ENCODE data around the gene PPP1R13L. TPM values are rescaled to one million over a fixed set of nuclear protein-coding genes. Genes with fewer than 3 reads are reported as not detected.

PPP1R13L gene
- total RNA-seq, 1 donor from 2014 or later = not detected

DNA sequence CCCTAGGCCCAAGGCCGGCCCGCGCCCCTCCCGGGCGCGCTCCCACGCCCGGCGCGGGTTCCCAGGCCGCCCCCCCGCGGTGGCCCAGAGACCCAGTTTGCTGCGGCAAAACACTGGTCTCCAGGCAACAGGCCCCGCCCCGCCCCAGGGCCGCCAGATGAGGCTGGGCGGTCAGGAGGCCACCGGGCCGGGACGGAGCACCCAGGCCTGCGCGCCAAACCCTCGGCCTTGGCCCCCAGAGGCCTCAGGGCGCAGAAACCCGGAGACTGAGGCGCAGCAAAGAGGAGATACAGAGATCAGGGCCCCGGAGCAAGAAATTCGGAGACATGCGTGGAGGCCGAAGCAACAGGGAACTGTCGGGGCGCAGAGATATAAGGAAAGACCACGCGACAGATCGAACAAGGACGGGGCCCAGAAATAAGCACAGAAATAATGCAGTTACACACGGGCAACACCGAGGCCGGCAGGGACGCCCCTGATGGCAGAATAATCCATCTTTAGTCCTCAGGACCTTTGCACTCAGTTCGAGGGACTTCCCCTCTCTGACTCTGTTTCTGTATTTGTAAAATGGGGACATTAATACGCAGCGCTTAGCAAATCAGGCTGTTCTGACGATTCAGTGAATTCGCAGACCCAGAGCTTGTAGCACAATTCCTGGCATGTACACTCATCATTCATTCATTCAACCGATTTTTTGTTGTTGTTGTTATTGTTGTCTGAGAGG, 39.6 kb upstream of the PPP1R13L start:
- H3K27ac ChIP-seq (ENCODE audit: low read depth, low read length) = peak overlapping the region; percentile 95

GRCh38 chr19:45443462-45444317, 38.8 kb upstream of the PPP1R13L start:
- Histone ChIP-seq H3K4me3 (ENCODE audit: low read length in 3 of 3) (peak overlapping the region; percentile 67 to 73 (median 70)), H3K27ac (ENCODE audit: low read depth, low read length) (peak overlapping the region; percentile 95), H3K9me3 (ENCODE audit: control insufficient read depth in 3 of 3, low read length in 3 of 3) (no peaks in the 10 kb centered on the region), H3K9ac (ENCODE audit: low read depth in 1 of 3, low read length in 3 of 3) (peak overlapping the region; percentile 50 to 77 (median 73)), H3K27me3 (ENCODE audit: control insufficient read depth in 3 of 3, insufficient read depth in 3 of 3, low read length in 3 of 3) (no peaks in the 10 kb centered on the region), H3K36me3 (ENCODE audit: control insufficient read depth in 3 of 3, insufficient read depth in 3 of 3, low read length in 3 of 3) (no peaks in the 10 kb centered on the region), H3K4me1 (ENCODE audit: control insufficient read depth in 3 of 3, insufficient read depth in 3 of 3, low read length in 3 of 3) (peaks cover 17 to 36% (median 33%) of the 10 kb centered on the region in 3 donors)

More for the DNA sequence above, 39.6 kb upstream of the PPP1R13L start:
- Histone ChIP-seq H3K4me3 (ENCODE audit: low read length in 3 of 3) (peak overlapping the region; percentile 51 to 71 (median 67)), H3K36me3 (ENCODE audit: control insufficient read depth in 3 of 3, insufficient read depth in 3 of 3, low read length in 3 of 3) (no peaks in the 10 kb centered on the region), H3K4me1 (ENCODE audit: control insufficient read depth in 3 of 3, insufficient read depth in 3 of 3, low read length in 3 of 3) (peaks cover 17 to 39% (median 33%) of the 10 kb centered on the region in 3 donors), H3K9ac (ENCODE audit: low read depth in 1 of 3, low read length in 3 of 3) (peak overlapping the region; percentile 57 to 76 (median 68)), H3K27me3 (ENCODE audit: control insufficient read depth in 3 of 3, insufficient read depth in 3 of 3, low read length in 3 of 3) (no peaks in the 10 kb centered on the region), H3K9me3 (ENCODE audit: control insufficient read depth in 3 of 3, low read length in 3 of 3) (no peaks in the 10 kb centered on the region)

GRCh38 chr19:45442778-45443461, 38.1 kb upstream of the PPP1R13L start:
- H3K9me3 ChIP-seq (ENCODE audit: control insufficient read depth in 3 of 3, low read length in 3 of 3) = no peaks in the 10 kb centered on the region
- peak overlapping the region; percentile 67 to 72 (median 70) for H3K4me3 ChIP-seq (ENCODE audit: low read length in 3 of 3)
- H3K27ac ChIP-seq (ENCODE audit: low read depth, low read length) = peak overlapping the region; percentile 95
- no peaks in the 10 kb centered on the region for H3K27me3 ChIP-seq (ENCODE audit: control insufficient read depth in 3 of 3, insufficient read depth in 3 of 3, low read length in 3 of 3)
- peak overlapping the region; percentile 45 to 77 (median 66) for H3K9ac ChIP-seq (ENCODE audit: low read depth in 1 of 3, low read length in 3 of 3)
- peaks cover 17 to 36% (median 33%) of the 10 kb centered on the region in 3 donors for H3K4me1 ChIP-seq (ENCODE audit: control insufficient read depth in 3 of 3, insufficient read depth in 3 of 3, low read length in 3 of 3)
- no peaks in the 10 kb centered on the region for H3K36me3 ChIP-seq (ENCODE audit: control insufficient read depth in 3 of 3, insufficient read depth in 3 of 3, low read length in 3 of 3)

- peak overlapping the region; percentile 95 for H3K27ac ChIP-seq (ENCODE audit: low read depth, low read length)
- peaks cover 17 to 36% (median 33%) of the 10 kb centered on the region in 3 donors for H3K4me1 ChIP-seq (ENCODE audit: control insufficient read depth in 3 of 3, insufficient read depth in 3 of 3, low read length in 3 of 3)
- H3K27me3 ChIP-seq (ENCODE audit: control insufficient read depth in 3 of 3, insufficient read depth in 3 of 3, low read length in 3 of 3) = no peaks in the 10 kb centered on the region
- no peaks in the 10 kb centered on the region for H3K36me3 ChIP-seq (ENCODE audit: control insufficient read depth in 3 of 3, insufficient read depth in 3 of 3, low read length in 3 of 3)
- no peaks in the 10 kb centered on the region for H3K9me3 ChIP-seq (ENCODE audit: control insufficient read depth in 3 of 3, low read length in 3 of 3)
- H3K9ac ChIP-seq (ENCODE audit: low read depth in 1 of 3, low read length in 3 of 3) = no peak overlapping the region
- H3K4me3 ChIP-seq (ENCODE audit: low read length in 3 of 3) = no peak overlapping the region
These were observed 37.5 kb upstream of the PPP1R13L start for GRCh38 chr19:45442408-45442777.

GRCh38 chr19:45440873-45441654, 36.2 kb upstream of the PPP1R13L start:
- Histone ChIP-seq H3K4me1 (ENCODE audit: control insufficient read depth in 3 of 3, insufficient read depth in 3 of 3, low read length in 3 of 3) (peaks cover 17 to 36% (median 33%) of the 10 kb centered on the region in 3 donors), H3K9ac (ENCODE audit: low read depth in 1 of 3, low read length in 3 of 3) (peak overlapping the region in 1 of 3 donors; percentile 84), H3K27ac (ENCODE audit: low read depth, low read length) (peak overlapping the region; percentile 93), H3K9me3 (ENCODE audit: control insufficient read depth in 3 of 3, low read length in 3 of 3) (no peaks in the 10 kb centered on the region), H3K36me3 (ENCODE audit: control insufficient read depth in 3 of 3, insufficient read depth in 3 of 3, low read length in 3 of 3) (no peaks in the 10 kb centered on the region), H3K4me3 (ENCODE audit: low read length in 3 of 3) (no peak overlapping the region), H3K27me3 (ENCODE audit: control insufficient read depth in 3 of 3, insufficient read depth in 3 of 3, low read length in 3 of 3) (no peaks in the 10 kb centered on the region)

GRCh38 chr19:45440259-45440638, 35.4 kb upstream of the PPP1R13L start:
- Histone ChIP-seq H3K4me1 (ENCODE audit: control insufficient read depth in 3 of 3, insufficient read depth in 3 of 3, low read length in 3 of 3) (peaks cover 17 to 36% (median 33%) of the 10 kb centered on the region in 3 donors), H3K9ac (ENCODE audit: low read depth in 1 of 3, low read length in 3 of 3) (peak overlapping the region; percentile 47 to 84 (median 70))

GRCh38 chr19:45439569-45440258, 34.8 kb upstream of the PPP1R13L start:
- no peaks in the 10 kb centered on the region for H3K27me3 ChIP-seq (ENCODE audit: control insufficient read depth in 3 of 3, insufficient read depth in 3 of 3, low read length in 3 of 3)
- peak overlapping the region; percentile 47 to 84 (median 70) for H3K9ac ChIP-seq (ENCODE audit: low read depth in 1 of 3, low read length in 3 of 3)
- H3K4me1 ChIP-seq (ENCODE audit: control insufficient read depth in 3 of 3, insufficient read depth in 3 of 3, low read length in 3 of 3) = peaks cover 15 to 31% (median 31%) of the 10 kb centered on the region in 3 donors

More at GRCh38 chr19:45440259-45440638, 35.4 kb upstream of the PPP1R13L start:
- Histone ChIP-seq H3K9me3 (ENCODE audit: control insufficient read depth in 3 of 3, low read length in 3 of 3) (no peaks in the 10 kb centered on the region), H3K4me3 (ENCODE audit: low read length in 3 of 3) (peak overlapping the region; percentile 54 to 72 (median 65)), H3K27me3 (ENCODE audit: control insufficient read depth in 3 of 3, insufficient read depth in 3 of 3, low read length in 3 of 3) (no peaks in the 10 kb centered on the region), H3K27ac (ENCODE audit: low read depth, low read length) (peak overlapping the region; percentile 93), H3K36me3 (ENCODE audit: control insufficient read depth in 3 of 3, insufficient read depth in 3 of 3, low read length in 3 of 3) (no peaks in the 10 kb centered on the region)

GRCh38 chr19:45439190-45439568, 34.3 kb upstream of the PPP1R13L start:
- no peak overlapping the region for H3K4me3 ChIP-seq (ENCODE audit: low read length in 3 of 3)
- peak overlapping the region; percentile 93 for H3K27ac ChIP-seq (ENCODE audit: low read depth, low read length)
- peak overlapping the region in 2 of 3 donors; percentile 70 to 84 for H3K9ac ChIP-seq (ENCODE audit: low read depth in 1 of 3, low read length in 3 of 3)
- H3K36me3 ChIP-seq (ENCODE audit: control insufficient read depth in 3 of 3, insufficient read depth in 3 of 3, low read length in 3 of 3) = no peaks in the 10 kb centered on the region
- no peaks in the 10 kb centered on the region for H3K27me3 ChIP-seq (ENCODE audit: control insufficient read depth in 3 of 3, insufficient read depth in 3 of 3, low read length in 3 of 3)
- peaks cover 11 to 27% (median 27%) of the 10 kb centered on the region in 3 donors for H3K4me1 ChIP-seq (ENCODE audit: control insufficient read depth in 3 of 3, insufficient read depth in 3 of 3, low read length in 3 of 3)
- H3K9me3 ChIP-seq (ENCODE audit: control insufficient read depth in 3 of 3, low read length in 3 of 3) = no peaks in the 10 kb centered on the region

More at GRCh38 chr19:45439569-45440258, 34.8 kb upstream of the PPP1R13L start:
- Histone ChIP-seq H3K27ac (ENCODE audit: low read depth, low read length) (peak overlapping the region; percentile 93), H3K9me3 (ENCODE audit: control insufficient read depth in 3 of 3, low read length in 3 of 3) (no peaks in the 10 kb centered on the region), H3K36me3 (ENCODE audit: control insufficient read depth in 3 of 3, insufficient read depth in 3 of 3, low read length in 3 of 3) (no peaks in the 10 kb centered on the region), H3K4me3 (ENCODE audit: low read length in 3 of 3) (peak overlapping the region; percentile 54 to 72 (median 65))
